GM12892 (cell line): ENCODE measurements around the gene FBXO33.

Source experiments
- DNase-seq: peaks from one replicate; pipeline ENCODE4 v3.0.0; 2011; ENCODE audit not compliant: insufficient read length
- FAIRE-seq: peaks from 2 replicates; lab custom pipeline; 2011; peaks lifted over from hg19 to GRCh38; lab: Jason Lieb, UNC
- POLR2A ChIP-seq: IDR thresholded peaks from 2 replicates; pipeline ENCODE4 v1.6.1; 2011; ENCODE audit warnings: low read depth, low read length, control low read depth
- POLR2AphosphoS5 ChIP-seq: IDR thresholded peaks from 2 replicates; pipeline ENCODE4 v1.6.1; 2011; ENCODE audit warnings: low read depth, low read length, control low read depth
- TAF1 ChIP-seq: IDR thresholded peaks from 2 replicates; pipeline ENCODE4 v1.6.1; 2011; ENCODE audit warnings: low read depth, mild to moderate bottlenecking, control low read depth, low read length, borderline replicate concordance

The FBXO33 gene

DNA sequence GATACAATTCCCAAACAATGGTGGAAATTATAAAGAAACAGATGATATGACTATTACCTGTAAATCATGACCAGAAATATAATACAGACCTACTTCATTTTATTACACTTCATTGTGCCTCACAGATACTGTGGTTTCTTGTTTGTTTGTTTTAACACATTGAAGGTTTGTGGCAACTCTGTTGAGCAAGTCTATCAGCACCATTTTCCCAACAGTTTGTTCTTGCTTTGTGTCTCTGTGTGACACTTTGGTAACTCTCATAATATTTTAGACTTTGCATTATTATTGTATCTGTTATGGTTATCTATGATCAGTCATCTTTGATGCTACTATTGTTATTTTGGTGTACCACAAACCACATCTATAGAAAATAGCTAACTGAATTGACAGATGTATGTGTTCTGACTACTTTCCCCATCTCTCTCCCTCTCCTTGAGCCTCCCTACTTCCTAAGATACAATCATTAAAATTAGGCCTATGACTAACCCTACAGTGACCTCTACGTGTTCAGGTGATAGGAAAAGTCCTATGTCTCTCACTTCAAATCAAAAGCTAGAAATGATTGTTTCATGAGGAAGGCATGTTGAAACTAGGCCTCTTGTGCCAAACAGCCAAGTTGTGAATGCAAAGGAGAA, 49.1 kb downstream of the FBXO33 start:
- no peak for FAIRE-seq
- no peak for TF ChIP-seq POLR2A
- no peak for TF ChIP-seq POLR2AphosphoS5
- no peak for TF ChIP-seq TAF1
- DNase-seq, result no peak

- TF ChIP-seq POLR2A (no peak), POLR2AphosphoS5 (no peak), TAF1 (no peak)
- FAIRE-seq (no peak), DNase-seq (no peak)
These were observed 49.8 kb downstream of the FBXO33 start for GRCh38 chr14:39382463-39382862.

DNA sequence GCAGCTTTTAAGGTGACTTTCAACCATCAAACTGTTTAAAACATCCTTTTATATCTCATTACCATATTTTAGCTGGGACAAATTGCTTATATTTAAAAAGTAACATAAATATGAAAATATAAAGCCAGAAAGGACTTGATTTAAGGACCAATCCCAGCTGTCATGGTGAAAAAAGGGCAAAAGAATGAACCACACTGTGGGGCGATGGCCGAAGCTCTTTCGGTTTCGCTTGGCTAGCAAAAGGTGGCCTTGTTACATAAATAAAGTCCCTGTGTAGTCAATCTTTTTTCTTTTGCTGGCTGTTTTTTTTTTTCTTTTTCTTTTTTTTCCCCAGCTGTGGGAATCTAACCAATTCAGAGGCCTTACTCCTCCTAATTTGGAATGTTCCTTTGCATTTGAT, 50.9 kb downstream of the FBXO33 start:
- DNase-seq (no peak), FAIRE-seq (no peak)
- no peak for TF ChIP-seq POLR2A
- TF ChIP-seq TAF1, result no peak
- TF ChIP-seq POLR2AphosphoS5, result no peak

DNA sequence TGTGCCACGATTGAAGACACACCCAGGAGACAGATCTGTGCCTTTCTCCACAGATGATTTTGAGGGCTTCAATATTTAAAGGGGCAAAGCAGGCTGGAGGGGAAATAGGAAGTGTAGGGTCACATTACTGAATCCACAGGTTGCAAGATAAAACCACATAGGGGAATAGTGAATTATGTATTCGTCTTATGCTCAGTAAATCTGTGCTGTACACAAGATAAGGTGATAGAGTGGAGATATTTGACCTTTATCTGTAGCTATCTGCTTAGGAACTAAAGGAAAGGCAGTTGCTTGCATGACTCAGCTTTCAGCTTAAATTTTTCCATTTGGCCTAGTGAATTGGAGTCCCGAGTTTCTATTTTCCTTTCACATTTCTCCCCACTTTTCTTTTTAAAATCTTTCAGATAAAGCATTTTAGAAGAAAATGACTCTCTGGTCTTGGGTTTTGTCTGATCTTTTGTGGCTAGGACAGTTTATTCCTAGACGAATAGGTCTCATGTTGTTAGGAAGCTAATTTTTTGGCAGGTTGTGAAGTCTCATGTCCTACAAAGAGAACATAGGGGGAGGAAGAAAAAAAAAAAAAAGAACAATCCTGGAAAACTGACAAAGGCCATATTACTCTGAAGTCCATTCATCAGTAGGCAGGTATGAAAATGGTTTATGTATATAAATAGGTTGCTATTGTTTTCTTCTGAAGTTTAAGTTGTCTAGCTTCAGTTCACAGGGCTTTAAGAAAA, 55.4 kb downstream of the FBXO33 start:
- FAIRE-seq (no peak), DNase-seq (no peak)
- TF ChIP-seq POLR2A, result no peak
- no peak for TF ChIP-seq POLR2AphosphoS5

DNA sequence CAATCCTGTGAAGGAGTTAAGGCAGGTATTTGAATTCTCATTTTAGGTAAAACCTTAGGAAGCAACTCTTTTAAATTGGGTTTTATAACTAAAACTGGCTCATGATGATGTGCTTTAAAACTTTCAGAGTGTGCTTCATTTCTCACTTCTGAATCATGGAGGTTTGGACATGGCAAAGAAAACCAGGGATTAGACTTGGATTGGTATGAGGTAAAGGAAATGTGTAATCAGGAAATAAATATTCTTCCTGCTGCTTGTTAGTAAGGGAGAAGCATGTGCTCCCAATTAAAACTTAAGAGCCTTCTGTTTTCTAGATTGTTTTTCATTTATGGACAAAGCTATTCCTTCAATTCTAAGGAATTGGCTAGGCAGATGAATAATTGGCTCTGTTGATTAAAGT, 57.4 kb downstream of the FBXO33 start:
- no peak for TF ChIP-seq TAF1
- no peak for TF ChIP-seq POLR2A
- TF ChIP-seq POLR2AphosphoS5, result no peak
- FAIRE-seq (no peak), DNase-seq (no peak)

- TF ChIP-seq TAF1 (no peak), POLR2AphosphoS5 (no peak), POLR2A (no peak)
- DNase-seq (no peak), FAIRE-seq (no peak)
These were observed 59.6 kb downstream of the FBXO33 start for GRCh38 chr14:39372656-39373055.

DNA sequence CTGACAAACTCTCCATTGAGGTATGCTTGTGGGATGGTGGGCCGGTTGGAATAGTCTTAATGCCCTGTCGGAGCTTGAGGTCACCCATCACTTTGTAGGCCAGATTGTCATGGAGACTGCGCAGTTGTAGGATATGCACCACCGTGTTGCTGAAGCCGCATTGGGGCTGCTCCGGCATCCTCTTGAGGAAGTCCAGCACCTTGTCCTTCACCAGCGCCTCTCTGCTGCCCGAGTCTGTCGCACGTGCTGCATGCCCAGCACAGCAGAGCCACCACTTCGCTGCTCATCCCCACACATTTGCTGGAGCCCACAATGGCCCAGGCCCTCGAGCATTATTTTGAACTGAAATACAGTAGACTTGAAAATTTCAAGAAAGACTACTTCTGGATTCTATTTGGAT, 61.8 kb downstream of the FBXO33 start:
- FAIRE-seq, result no peak
- DNase-seq, result no peak
- TF ChIP-seq POLR2A, result no peak
- TF ChIP-seq TAF1, result no peak
- TF ChIP-seq POLR2AphosphoS5, result no peak

- FAIRE-seq, result no peak
- DNase-seq, result no peak
- no peak for TF ChIP-seq TAF1
- TF ChIP-seq POLR2A, result no peak
- no peak for TF ChIP-seq POLR2AphosphoS5
These were observed 63.2 kb downstream of the FBXO33 start for GRCh38 chr14:39369029-39369428.

DNA sequence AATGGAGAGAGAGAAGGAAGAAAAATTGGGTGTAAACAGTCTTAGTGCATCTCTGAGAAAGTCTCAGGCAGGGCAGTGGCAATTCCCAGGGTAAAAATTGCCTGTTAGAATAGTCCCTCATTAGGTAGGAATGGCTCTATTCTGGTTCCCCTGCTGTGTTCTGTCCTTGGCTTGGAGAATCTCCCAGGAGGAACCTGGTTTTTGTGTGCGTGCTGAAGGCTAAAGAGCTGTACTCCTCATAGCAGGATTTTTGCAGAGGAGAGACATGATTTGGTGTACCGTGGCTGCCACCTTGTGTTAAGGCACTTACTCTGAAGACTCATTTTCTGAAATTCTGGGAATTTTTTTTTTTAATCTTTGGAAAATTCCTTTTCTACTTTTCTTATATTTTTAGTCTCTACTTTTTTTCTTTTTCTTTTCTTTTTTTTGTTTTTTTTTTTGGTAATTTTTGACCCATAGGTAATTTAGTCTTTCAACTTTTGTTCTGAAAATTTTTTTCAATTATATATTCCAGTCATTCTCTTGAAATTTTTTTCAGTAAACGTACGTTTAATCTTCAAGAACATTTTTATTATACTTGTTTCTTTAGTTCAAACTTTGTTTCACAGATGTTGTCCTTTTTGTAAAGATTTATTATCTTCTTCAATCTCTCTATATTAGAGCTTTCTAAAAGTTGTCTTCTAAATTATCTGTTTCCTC, 63.8 kb downstream of the FBXO33 start:
- FAIRE-seq (peak; percentile 9), DNase-seq (no peak)
- no peak for TF ChIP-seq POLR2A
- no peak for TF ChIP-seq POLR2AphosphoS5
- no peak for TF ChIP-seq TAF1

GRCh38 chr14:39367387-39367751, 64.9 kb downstream of the FBXO33 start:
- DNase-seq, result no peak
- TF ChIP-seq TAF1 (no peak), POLR2A (no peak), POLR2AphosphoS5 (no peak)
- no peak for FAIRE-seq

DNA sequence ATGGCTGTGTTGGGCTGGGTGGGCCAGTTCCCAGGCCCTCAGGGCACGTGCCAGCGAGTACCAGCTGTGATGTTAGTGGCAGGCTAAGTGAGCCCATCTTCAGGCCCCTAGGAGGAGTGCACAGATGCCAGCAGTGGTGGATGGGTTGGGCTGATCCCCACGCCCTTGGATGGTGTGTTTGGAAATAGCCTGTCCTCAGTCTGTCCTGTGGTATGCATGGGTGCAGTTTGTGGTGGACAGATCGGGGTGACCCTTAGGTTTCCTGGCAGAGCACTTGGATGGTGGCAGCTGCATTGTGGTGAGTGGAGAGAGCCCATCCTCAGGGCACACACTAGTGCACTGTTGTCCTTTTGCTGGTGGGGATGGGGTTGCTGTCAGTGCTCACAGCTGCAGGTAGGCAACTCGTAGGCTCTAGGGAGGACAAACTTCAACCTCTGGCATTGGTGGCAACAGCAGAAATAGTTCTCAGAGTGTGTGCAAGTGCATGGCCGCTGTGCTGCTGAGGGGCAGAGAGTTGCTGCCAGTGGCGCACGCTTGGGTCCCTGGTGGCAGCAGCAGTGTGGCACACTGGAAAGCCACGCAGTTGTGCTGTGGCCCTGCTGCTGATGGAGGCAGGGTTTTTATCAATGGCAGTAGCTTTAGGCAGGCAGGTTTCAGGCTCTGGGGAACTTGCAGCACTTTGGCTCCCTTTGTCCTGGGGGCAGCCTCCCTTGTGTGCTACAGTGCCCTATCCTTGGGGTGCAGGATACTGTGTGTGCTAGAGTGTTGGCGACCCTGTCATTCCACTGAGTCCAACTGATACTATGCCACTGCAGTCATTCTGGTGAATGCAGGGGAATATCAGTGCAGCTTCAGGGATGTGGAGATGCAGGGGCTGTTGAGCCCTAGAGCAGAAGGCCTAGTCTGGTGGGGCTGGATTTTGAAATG, 65.5 kb downstream of the FBXO33 start:
- FAIRE-seq, result no peak
- no peak for TF ChIP-seq POLR2A
- DNase-seq, result no peak
